HFFc6 (cell line): ENCODE data around the gene EXOC6. TPM values are rescaled to one million over a fixed set of nuclear protein-coding genes. Genes with fewer than 3 reads are reported as not detected.

Experiments
- DNase-seq: peaks from one replicate; pipeline ENCODE4 v3.0.0-alpha.2; 2018
- H3K27ac Mint-ChIP-seq: 2 replicates; pipeline ENCODE4 v1.8.0; 2020; ENCODE audit warnings: mild to moderate bottlenecking, mixed read lengths
- H3K27me3 Mint-ChIP-seq: 2 replicates; pipeline ENCODE4 v1.8.0; 2021; ENCODE audit warnings: mild to moderate bottlenecking, moderate library complexity, mixed read lengths; ENCODE audit not compliant: insufficient read depth
- H3K36me3 Mint-ChIP-seq: 2 replicates; pipeline ENCODE4 v1.8.0; 2021; ENCODE audit warnings: low read depth, mixed read lengths
- H3K4me1 Mint-ChIP-seq: 2 replicates; pipeline ENCODE4 v1.8.0; 2020; ENCODE audit warnings: low read depth, mixed read lengths
- H3K4me3 Mint-ChIP-seq: 2 replicates; pipeline ENCODE4 v1.8.0; 2020; ENCODE audit warnings: mild to moderate bottlenecking, moderate library complexity, mixed read lengths
- H3K9me3 Mint-ChIP-seq: 2 replicates; pipeline ENCODE4 v1.8.0; 2020; ENCODE audit warnings: mild to moderate bottlenecking, mixed read lengths
- total RNA-seq, 6 experiments: library from RNA; stranded (reverse); fragmentation: NEBNext Ultra II Directional; extraction: Animal tissue kit (Norgen Biotek cat#: 25700); gene quantifications; 2 replicates in 1 of 6; 3 replicates in 5 of 6; pipeline ENCODE4 v1.2.3, GENCODE V29; 2021
- TF ChIP-seq, protein P1 (sequence below): fragments of 200-600 bp; sonication (generic); IDR thresholded peaks from 2 replicates; pipeline ENCODE4 v1.5.0; 2021; ENCODE audit warnings: antibody characterized with exemption, mild to moderate bottlenecking

Gene EXOC6
- total RNA-seq, 6 experiments from 2014 or later = 5.7 to 8.6 (median 6.3) TPM

DNA sequence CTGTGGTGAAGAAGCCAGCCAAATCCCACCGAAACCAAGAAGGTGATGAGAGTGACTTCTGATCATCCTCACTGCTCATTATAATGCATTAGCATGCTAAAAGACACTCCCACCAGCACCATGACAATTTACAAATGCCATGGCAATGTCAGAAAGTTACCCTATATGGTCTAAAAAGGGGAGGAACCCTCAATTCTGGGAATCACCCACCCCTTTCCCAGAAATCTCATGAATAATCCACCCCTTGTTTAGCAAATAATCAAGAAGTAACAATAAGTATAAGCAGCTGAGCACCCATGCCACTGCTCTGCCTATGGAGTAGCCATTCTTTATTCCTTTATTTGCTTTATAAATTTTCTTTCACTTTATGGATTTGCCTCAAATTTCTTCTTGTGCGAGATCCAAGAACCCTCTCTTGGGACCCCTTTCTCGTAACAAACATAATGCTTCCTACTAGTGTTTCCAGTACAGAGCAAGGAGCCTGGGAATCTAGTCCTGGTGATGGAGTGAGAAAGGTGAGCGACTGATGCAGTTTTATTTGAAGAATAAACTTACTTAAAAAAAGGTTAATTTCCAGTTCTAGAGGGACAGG is 18.4 kb upstream of the EXOC6 start:
- H3K4me3 Mint-ChIP-seq = no peak overlapping the region
- H3K27me3 Mint-ChIP-seq = peaks cover 4% of the 10 kb centered on the region; the same call in 1 of the 2 replicates
- no peaks in the 10 kb centered on the region for H3K36me3 Mint-ChIP-seq
- H3K27ac Mint-ChIP-seq = no peak overlapping the region
- TF ChIP-seq, protein P1, sequence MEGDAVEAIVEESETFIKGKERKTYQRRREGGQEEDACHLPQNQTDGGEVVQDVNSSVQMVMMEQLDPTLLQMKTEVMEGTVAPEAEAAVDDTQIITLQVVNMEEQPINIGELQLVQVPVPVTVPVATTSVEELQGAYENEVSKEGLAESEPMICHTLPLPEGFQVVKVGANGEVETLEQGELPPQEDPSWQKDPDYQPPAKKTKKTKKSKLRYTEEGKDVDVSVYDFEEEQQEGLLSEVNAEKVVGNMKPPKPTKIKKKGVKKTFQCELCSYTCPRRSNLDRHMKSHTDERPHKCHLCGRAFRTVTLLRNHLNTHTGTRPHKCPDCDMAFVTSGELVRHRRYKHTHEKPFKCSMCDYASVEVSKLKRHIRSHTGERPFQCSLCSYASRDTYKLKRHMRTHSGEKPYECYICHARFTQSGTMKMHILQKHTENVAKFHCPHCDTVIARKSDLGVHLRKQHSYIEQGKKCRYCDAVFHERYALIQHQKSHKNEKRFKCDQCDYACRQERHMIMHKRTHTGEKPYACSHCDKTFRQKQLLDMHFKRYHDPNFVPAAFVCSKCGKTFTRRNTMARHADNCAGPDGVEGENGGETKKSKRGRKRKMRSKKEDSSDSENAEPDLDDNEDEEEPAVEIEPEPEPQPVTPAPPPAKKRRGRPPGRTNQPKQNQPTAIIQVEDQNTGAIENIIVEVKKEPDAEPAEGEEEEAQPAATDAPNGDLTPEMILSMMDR = no peak
- H3K9me3 Mint-ChIP-seq = no peaks in the 10 kb centered on the region
- H3K4me1 Mint-ChIP-seq = peaks cover 36% of the 10 kb centered on the region
- DNase-seq = no peak

DNA sequence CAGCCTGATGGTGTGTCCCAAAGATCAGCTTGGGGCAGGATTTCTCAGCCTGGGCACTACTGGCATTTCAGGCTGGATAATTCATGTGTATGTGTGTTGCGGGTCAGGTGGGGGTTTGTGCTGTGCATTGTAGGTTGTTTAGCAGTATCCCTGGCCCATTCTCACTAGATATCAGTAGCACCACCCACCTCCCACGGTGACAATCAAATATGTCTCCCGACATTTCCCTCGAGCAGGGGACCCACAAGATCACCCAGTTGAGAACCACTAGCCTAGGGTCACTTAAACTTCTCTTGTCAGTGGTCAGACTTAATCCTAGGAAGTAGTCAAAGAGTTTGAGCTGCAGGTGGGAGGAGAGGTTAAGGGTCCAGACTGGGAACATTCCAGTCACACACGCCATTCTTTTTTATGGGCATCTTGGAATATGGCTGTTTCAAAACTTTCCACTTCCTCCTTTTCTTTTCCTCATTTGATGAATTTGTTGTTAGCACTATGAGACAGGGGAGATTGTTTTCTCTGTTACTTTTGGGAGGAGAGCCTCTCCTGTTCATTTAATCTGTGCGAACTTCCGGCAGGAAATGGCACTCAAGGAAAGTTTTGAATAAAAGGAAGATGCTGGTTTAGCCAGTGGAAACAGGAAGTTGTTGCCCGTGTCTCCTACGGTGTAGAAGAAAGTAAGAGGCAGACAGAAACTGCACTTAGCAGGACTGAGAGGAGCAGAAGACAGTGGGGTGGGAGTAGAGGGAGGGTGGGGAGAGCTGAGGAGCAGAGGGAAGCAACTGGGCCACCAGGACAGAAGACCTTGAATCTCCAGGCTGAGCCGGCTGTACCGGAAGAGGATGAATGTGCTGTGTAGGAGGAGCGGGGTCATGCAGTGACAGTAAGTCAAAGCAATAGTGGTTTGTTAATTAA is 17.6 kb upstream of the EXOC6 start:
- Mint-ChIP-seq H3K27ac (no peak overlapping the region), H3K4me3 (no peak overlapping the region), H3K9me3 (no peaks in the 10 kb centered on the region), H3K36me3 (no peaks in the 10 kb centered on the region), H3K4me1 (peaks cover 41% of the 10 kb centered on the region), H3K27me3 (peaks cover 4% of the 10 kb centered on the region; the same call in 1 of the 2 replicates)
- TF ChIP-seq, protein P1 = no peak
- DNase-seq = no peak

DNA sequence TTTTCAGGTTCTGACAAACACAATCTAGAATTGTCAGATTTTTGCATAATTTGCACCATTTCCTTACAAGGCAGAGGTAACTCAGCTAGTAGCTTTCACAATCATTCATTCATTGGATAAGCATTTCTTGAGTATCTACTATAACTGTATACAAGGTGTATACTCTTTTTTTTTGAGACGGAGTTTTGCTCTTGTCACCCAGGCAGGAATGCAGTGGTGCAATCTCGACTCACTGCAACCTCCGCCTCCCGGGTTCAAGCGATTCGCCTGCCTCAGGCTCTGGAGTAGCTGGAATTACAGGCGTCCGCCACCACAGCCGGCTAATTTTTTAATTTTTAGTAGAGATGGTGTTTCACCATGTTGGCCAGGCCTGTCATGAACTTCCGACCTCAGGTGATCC is 16.2 kb upstream of the EXOC6 start:
- H3K36me3 Mint-ChIP-seq = no peaks in the 10 kb centered on the region
- no peaks in the 10 kb centered on the region for H3K27me3 Mint-ChIP-seq
- no peak overlapping the region for H3K27ac Mint-ChIP-seq
- TF ChIP-seq, protein P1 = no peak
- no peak for DNase-seq
- peaks cover 36% of the 10 kb centered on the region for H3K4me1 Mint-ChIP-seq
- H3K9me3 Mint-ChIP-seq = no peaks in the 10 kb centered on the region
- H3K4me3 Mint-ChIP-seq = no peak overlapping the region

DNA sequence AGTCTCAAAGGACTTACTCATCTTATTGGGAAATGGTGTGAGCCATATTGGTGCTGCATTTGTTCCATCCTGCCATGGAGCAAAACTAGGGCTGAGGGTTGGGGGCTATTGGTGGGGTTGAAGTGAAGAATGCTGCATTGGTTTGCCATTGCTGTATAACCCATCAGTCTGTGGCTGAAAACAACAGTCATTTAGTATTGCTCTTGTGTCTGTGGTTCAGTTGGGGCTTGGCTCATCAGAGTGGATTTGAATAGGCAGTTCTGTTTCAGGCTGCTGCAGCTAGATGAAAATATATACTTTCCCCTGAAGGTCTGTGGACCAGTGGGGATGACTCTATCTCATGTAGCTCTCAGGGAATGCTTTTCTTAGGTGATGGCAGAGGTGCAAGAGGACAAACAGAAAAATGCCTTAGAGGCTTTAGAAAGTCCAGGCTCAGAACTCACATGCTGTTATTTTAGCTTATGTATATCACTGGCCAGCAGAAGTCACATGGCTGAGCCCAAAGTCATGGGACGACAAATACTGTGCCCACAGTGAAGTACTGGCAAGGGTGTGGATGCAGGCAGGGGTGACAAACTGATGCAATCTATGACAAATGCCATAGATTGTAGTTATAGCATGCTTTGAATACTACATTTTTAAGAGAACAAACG is 15.2 kb upstream of the EXOC6 start:
- TF ChIP-seq, protein P1 = no peak
- no peak overlapping the region for H3K4me3 Mint-ChIP-seq

DNA sequence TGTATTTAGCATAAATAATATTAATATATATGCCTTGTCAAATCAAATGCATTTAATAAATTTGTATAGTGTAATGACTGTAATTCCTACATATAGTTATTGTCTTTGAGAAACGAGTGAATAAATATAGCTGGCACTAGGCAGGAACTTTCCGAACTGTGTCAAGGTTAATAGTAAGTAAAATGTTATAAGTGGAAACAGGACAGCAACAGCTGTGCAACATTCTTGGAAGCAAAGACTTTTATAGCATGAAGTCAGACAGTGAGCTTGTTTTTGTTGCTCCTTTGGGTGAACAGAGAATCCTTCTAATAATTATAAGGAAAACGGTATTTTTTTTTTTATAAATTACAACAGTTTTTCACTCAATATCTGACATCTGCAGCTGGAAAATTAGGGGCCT is 14.0 kb upstream of the EXOC6 start:
- H3K27ac Mint-ChIP-seq = no peak overlapping the region
- no peak for DNase-seq
- H3K9me3 Mint-ChIP-seq = no peaks in the 10 kb centered on the region

More for the DNA sequence above, 15.2 kb upstream of the EXOC6 start:
- Mint-ChIP-seq H3K36me3 (no peaks in the 10 kb centered on the region), H3K9me3 (no peaks in the 10 kb centered on the region), H3K4me1 (peaks cover 36% of the 10 kb centered on the region), H3K27ac (no peak overlapping the region), H3K27me3 (no peaks in the 10 kb centered on the region)
- no peak for DNase-seq

More for the DNA sequence above, 14.0 kb upstream of the EXOC6 start:
- no peak overlapping the region for H3K4me3 Mint-ChIP-seq
- TF ChIP-seq, protein P1 = no peak
- H3K36me3 Mint-ChIP-seq = no peaks in the 10 kb centered on the region
- H3K4me1 Mint-ChIP-seq = peaks cover 40% of the 10 kb centered on the region
- no peaks in the 10 kb centered on the region for H3K27me3 Mint-ChIP-seq
